Left ventricle myocardium inferior (tissue), 1 donor: Measurements from ENCODE around the gene MAPK9. TPM values are rescaled to one million over a fixed set of nuclear protein-coding genes. Genes with fewer than 3 reads are reported as not detected.
"Not testable (repeated sequence)": the region's sequence is repeated elsewhere in the genome, so short reads cannot be mapped to it uniquely, and the experiment has no call there.

ENCODE experiments used
- DNase-seq: peaks from one replicate; pipeline ENCODE4 v3.0.0-alpha.2; 2020
- H3K27ac ChIP-seq: fragments of 200-600 bp; replicated peaks from 2 replicates; pipeline ENCODE4 v1.8.0; 2021
- H3K27me3 ChIP-seq: fragments of 200-600 bp; 2 replicates; pipeline ENCODE4 v1.8.0; 2021; ENCODE audit warnings: low read depth
- H3K36me3 ChIP-seq: fragments of 200-600 bp; 2 replicates; pipeline ENCODE4 v1.8.0; 2021
- H3K4me1 ChIP-seq: fragments of 200-600 bp; 2 replicates; pipeline ENCODE4 v1.8.0; 2021
- H3K4me3 ChIP-seq: fragments of 200-600 bp; 2 replicates; pipeline ENCODE4 v1.8.0; 2021; ENCODE audit warnings: mild to moderate bottlenecking, moderate library complexity
- H3K9me3 ChIP-seq: fragments of 200-600 bp; replicated peaks from 2 replicates; pipeline ENCODE4 v1.8.0; 2021
- CTCF ChIP-seq: fragments of 200-600 bp; IDR thresholded peaks from 2 replicates; pipeline ENCODE4 v1.8.0; 2021; ENCODE audit warnings: antibody characterized with exemption, mild to moderate bottlenecking, borderline replicate concordance
- intact Hi-C: fragments of 100-400 bp; cut with micrococcal nuclease; formaldehyde crosslinking; loops from one replicate; pipeline ENCODE4 v1.11.0; 2022
- total RNA-seq: library from RNA; stranded (reverse); fragmentation: NEBNext Ultra II Directional; extraction: Animal tissue kit (Norgen Biotek cat#: 25700); gene quantifications from one replicate; pipeline ENCODE4 v1.2.1, GENCODE V29; 2021
- donor health status: DM: no; HTN: yes; CAD: no; lungs with severe emphysema.

Gene MAPK9
- total RNA-seq, 1 donor from 2014 or later, result 40.9 TPM

DNA sequence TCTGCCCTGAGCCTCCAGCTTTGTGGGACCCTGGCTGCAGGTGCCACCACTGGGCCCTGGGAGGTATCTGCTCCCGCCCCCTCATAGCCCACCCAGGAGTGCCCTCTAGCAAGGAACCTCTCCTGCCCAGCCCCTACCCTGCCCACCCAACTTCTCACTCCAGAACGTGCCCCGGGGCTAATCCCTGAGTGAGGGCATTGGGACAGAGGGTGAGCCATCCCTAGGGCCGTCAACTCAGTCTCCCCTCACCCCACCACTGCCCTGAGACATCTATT, 80.2 kb downstream of the MAPK9 start:
- no peak for TF ChIP-seq CTCF
- Histone ChIP-seq H3K27ac (no peak overlapping the region), H3K4me1 (peaks cover 11% of the 10 kb centered on the region), H3K4me3 (no peak overlapping the region), H3K36me3 (no peaks in the 10 kb centered on the region), H3K9me3 (peaks cover 23% of the 10 kb centered on the region), H3K27me3 (peaks cover 61% of the 10 kb centered on the region)
- intact Hi-C loops, result no loop called here
- no peak for DNase-seq

DNA sequence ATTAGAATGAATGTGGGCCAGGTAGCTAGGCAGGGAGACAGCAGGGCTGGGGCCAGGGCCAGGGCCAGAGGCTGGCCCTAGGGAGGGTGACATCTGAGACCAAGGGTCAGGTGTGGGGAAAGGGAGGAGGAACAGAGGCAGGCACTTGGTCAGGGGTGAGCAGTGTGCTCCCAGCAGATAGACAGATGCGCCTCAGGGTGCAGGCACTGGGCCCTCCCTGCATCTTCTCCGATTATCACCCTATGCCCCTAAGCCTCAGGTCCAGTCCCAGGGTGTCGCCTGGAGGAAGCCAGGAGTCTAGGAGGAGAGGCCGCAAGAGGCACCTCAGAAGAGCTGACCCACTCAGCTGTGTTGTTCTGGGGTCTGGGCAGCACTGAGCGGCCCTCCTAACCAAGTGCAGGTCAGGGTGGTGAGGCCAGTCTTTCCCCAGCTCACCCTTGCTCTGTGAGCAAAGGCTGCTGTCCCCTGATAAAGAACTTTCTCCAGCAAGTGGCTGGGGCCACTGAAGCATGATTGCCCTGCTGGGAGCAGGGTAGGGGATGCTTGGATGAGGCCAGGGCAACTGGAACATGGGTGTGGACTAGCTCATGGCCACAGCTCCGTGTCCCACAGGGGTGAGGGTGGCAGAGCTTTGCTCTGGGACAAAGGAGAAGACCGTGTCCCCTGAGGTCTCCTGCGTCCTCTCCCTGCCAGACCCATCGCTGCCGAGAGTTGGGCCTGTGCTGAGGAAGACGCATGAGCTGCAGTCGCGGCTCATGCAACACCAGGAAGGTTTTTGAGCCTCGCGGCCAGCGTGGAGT, 80.7 kb downstream of the MAPK9 start:
- intact Hi-C loops, result no loop called here
- peaks cover 66% of the 10 kb centered on the region for H3K27me3 ChIP-seq

GRCh38 chr5:180210077-180210476, 81.8 kb downstream of the MAPK9 start:
- H3K36me3 ChIP-seq, H3K27ac ChIP-seq, intact Hi-C loops, H3K9me3 ChIP-seq, DNase-seq, H3K4me3 ChIP-seq: not testable (repeated sequence)
- H3K27me3 ChIP-seq, result peaks cover 76% of the 10 kb centered on the region
- peaks cover 11% of the 10 kb centered on the region for H3K4me1 ChIP-seq

More for the DNA sequence above, 80.7 kb downstream of the MAPK9 start:
- Histone ChIP-seq H3K27ac (no peak overlapping the region), H3K36me3 (no peaks in the 10 kb centered on the region), H3K4me3 (no peak overlapping the region), H3K9me3 (peaks cover 18% of the 10 kb centered on the region), H3K4me1 (peaks cover 11% of the 10 kb centered on the region)
- no peak for DNase-seq
- TF ChIP-seq CTCF, result no peak

DNA sequence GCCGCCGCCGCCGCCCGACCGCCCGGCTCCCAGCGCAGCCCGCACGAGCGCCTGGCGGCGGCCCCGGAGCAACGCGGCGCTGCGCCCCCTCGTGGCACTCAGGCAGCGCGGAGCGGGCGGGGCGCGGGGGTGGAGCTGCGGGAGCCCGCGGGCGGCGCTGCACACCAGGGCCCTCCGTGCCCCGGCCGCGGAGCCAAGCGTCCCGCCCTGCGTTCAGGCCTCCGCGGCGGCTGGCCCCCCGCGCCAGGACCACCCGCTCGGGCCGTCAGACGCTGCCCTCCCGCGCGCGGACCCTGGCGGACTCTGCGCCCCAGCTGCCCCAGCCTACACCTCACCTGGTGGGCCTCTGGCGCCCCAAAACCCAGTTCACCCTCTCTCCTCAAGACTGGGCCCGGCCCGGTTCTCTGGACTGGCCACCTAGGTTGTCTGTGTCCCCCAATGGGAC, 82.7 kb downstream of the MAPK9 start, which contains the start of gene RASGEF1C:
TSS of gene RASGEF1C (minus strand) at position 75 of the 445 bp plus-strand sequence. CDS start 71,159 bp downstream, outside the sequence.
- TF ChIP-seq CTCF, result peak; percentile 56
- H3K9me3 ChIP-seq, result no peaks in the 10 kb centered on the region
- H3K4me1 ChIP-seq, result peaks cover 11% of the 10 kb centered on the region
- H3K27ac ChIP-seq, result no peak within 1 kb of the TSS
- peak; percentile 59 for DNase-seq
- peaks cover 85% of the 10 kb centered on the region for H3K27me3 ChIP-seq
- H3K4me3 ChIP-seq, result peak within 1 kb of the TSS; percentile 59
- H3K36me3 ChIP-seq, result no peaks in the 10 kb centered on the region
- intact Hi-C loops, result no loop called here

- DNase-seq, result no peak
- peaks cover 90% of the 10 kb centered on the region for H3K27me3 ChIP-seq
- no peaks in the 10 kb centered on the region for H3K9me3 ChIP-seq
- H3K4me3 ChIP-seq, result peak overlapping the region; percentile 59
- no peak overlapping the region for H3K27ac ChIP-seq
- intact Hi-C loops, result no loop called here
- H3K36me3 ChIP-seq, result no peaks in the 10 kb centered on the region
- H3K4me1 ChIP-seq, result peaks cover 11% of the 10 kb centered on the region
- TF ChIP-seq CTCF, result no peak
These were observed 83.3 kb downstream of the MAPK9 start for GRCh38 chr5:180208435-180209081.

DNA sequence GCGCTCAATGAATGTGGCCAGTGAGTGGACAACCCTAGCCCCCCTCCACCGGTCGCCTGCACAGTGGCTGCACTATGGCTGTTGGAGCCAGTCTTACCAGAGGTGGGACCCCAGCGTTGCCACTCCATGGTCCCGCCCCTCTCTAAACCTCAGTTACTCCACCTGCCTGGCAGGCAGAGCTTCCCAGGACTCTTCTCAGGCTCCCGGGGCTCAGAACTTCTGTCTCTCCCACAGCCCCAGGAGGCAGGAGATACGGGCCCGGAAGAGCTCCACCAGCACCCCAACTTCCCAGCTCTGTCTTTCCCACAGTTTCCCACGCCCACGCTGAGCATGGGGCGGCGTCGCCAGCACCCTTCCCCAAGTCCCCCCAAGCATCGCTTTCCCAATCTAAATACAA, 83.8 kb downstream of the MAPK9 start:
- Histone ChIP-seq H3K27ac (no peak overlapping the region), H3K4me1 (peaks cover 11% of the 10 kb centered on the region), H3K36me3 (no peaks in the 10 kb centered on the region), H3K4me3 (peak overlapping the region; percentile 59), H3K9me3 (no peaks in the 10 kb centered on the region), H3K27me3 (peaks cover 94% of the 10 kb centered on the region)
- intact Hi-C loops, result no loop called here
- DNase-seq, result no peak
- TF ChIP-seq CTCF, result no peak
